ENCODE measurements around the gene COG8.
"Not testable (repeated sequence)": the region's sequence is repeated elsewhere in the genome, so short reads cannot be mapped to it uniquely, and the experiment has no call there.

Gene COG8, protein sequence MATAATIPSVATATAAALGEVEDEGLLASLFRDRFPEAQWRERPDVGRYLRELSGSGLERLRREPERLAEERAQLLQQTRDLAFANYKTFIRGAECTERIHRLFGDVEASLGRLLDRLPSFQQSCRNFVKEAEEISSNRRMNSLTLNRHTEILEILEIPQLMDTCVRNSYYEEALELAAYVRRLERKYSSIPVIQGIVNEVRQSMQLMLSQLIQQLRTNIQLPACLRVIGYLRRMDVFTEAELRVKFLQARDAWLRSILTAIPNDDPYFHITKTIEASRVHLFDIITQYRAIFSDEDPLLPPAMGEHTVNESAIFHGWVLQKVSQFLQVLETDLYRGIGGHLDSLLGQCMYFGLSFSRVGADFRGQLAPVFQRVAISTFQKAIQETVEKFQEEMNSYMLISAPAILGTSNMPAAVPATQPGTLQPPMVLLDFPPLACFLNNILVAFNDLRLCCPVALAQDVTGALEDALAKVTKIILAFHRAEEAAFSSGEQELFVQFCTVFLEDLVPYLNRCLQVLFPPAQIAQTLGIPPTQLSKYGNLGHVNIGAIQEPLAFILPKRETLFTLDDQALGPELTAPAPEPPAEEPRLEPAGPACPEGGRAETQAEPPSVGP

DNA sequence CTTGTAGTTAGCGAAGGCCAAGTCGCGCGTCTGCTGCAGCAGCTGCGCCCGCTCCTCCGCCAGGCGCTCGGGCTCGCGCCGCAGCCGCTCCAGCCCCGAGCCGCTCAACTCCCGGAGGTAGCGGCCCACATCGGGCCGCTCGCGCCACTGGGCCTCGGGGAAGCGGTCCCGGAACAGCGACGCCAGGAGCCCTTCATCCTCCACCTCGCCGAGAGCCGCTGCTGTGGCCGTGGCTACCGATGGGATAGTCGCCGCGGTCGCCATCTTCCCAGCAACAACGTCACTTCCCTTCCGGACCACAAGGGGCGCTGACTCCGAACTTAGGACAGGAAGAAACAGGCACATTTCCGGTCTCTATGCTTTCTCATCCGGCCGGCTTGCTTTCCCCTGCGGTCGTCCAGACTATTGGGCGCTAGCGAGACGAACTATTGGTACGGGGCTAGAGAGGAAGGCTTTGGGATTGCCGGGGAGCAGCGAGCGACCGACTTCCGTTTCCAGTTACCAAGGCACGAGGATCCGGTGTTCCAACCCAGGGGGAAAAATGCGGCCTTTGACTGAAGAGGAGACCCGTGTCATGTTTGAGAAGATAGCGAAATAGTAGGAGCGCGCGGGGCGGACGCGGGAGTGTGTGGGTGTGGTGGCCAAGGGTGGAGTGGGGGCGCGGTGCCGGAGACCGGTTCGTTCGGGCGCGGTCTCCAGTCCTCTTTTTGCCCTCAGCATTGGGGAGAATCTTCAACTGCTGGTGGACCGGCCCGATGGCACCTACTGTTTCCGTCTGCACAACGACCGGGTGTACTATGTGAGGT lies at the start of gene COG8, which contains the start of gene NIP7:
COG8 (minus strand) TSS at position 276 of the 806 bp plus-strand sequence; CDS start at position 264, 12 bp downstream.
NIP7 (plus strand) TSS at position 484 of the 806 bp plus-strand sequence; CDS start at position 542, 58 bp downstream.
- DNase-seq = peak; percentile 99

DNA sequence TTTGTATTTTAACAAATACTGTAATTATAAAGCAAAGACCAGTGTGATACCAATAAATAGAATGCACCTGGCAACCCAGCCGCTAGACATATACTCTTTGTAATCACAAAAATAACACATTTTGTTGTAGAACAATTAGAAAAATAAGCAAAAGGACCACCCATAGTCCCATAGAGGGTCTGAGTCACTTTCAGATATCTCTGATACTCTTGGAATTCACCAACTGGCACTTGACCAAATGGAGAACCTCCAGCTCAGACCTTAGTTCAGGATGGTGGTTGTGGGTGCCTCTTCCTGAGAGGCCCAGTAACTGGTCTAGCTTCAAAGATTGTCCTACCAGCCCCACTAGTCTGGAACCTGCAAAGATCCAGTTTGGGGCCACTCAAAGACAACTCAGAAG lies 47.2 kb upstream of the COG8 start:
- DNase-seq = no peak

GRCh38 chr16:69384974-69385373 lies 45.6 kb upstream of the COG8 start:
- DNase-seq = no peak

- DNase-seq = no peak
Measured at GRCh38 chr16:69382421-69382820, 43.1 kb upstream of the COG8 start.

- DNase-seq = no peak
Measured at GRCh38 chr16:69381231-69381630, 41.9 kb upstream of the COG8 start.

DNA sequence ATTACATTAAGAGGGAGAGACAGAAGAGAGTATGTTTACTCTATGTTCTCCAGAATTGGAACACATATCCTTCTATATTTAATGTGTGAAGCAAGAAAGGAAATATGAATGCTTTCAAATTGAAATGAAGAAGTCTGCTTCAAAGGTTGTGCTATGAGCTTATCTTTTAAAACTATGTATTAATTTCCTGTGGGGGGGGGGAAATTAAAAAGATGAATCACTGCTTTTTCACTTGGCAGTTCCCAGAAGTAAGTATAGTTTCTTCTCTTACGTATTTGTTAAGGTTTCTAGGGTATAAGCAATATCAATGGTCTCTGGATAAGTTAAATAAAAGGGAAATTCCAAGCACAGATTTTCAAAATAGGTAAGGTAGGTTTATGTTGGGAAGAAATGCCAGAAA lies 39.4 kb upstream of the COG8 start:
- DNase-seq = no peak

DNA sequence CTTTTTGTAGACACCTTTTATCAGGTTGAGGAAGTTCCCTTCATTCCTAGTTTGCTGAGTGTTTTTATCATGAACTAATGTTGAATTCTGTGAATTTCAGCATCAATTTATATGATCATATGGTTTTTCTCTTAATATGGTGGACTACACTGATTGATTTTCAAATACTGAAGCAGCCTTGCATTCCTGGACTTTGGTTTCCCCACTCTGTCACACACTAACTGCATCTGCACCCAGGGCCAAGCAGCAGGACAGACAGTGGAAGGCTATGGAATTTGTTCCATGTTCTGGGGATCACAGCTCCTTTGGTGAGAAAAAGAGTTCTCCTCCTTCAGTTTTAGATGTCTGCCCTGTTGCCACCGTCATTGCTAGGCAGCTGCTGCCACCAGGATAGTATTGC lies 38.7 kb upstream of the COG8 start:
- DNase-seq = no peak

- no peak for DNase-seq
Measured at GRCh38 chr16:69376393-69377059, 37.2 kb upstream of the COG8 start.

DNA sequence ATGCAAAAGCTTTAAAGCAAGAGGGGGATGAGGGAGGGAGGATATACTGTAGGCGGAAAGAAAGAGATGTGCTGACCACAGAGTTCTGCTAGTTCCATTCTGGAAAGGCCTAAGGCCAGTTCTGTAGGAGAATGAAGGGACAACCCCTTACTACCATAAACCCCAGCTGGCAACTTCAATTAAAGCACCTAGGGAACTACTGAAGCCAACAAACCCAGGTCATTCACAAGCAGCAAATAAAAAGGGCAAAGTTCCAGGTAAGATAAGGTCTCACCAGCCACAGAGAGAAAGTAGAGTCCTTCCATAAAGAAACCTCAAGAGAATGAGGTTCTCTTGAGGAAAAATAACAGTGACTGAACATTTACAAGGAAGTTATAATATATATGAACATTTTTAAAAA lies 33.7 kb upstream of the COG8 start:
- DNase-seq = no peak

DNA sequence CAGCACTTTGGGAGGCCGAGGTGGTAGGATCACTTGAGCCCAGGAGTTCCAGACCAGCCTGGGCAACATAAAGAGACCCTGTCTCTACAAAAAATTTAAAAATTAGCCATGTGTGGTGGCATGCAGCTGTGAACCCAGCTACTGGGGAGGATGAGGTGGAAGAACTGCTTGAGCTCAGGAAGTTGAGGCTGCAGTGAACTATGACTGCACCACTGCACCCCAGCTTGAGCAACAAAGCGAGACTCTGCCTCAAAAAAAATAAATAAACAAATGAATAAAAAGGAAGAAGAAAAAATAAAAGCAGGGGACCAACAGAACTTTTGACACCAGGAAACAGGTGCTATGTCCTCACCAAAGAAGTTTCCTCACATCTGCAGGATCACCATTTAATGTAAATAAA lies 32.2 kb upstream of the COG8 start:
- no peak for DNase-seq

- no peak for DNase-seq
Measured at GRCh38 chr16:69368866-69369265, 29.5 kb upstream of the COG8 start.

DNA sequence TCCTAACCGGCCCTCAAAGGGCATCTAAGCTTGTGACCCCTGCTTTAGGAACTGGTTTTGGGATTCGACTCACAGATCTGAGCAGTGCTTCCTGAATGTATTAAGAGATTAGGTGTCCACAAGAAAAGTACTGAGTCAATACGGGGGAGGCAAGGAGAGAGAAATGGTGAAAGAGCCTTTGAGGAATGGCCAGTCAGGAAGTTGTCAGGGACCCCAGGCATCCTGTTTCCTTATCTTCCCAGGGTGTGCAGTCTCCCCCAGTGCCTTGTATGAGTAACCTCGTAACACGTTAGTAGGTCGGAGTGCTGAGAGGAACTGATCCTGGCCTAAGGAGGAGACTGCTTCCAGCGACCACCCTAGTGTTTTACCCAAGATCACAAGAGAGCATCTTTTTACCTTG lies 28.6 kb upstream of the COG8 start:
- no peak for DNase-seq

GRCh38 chr16:69366431-69366830 lies 27.1 kb upstream of the COG8 start:
- no peak for DNase-seq

- DNase-seq = no peak
Measured at GRCh38 chr16:69365901-69366300, 26.5 kb upstream of the COG8 start.

DNA sequence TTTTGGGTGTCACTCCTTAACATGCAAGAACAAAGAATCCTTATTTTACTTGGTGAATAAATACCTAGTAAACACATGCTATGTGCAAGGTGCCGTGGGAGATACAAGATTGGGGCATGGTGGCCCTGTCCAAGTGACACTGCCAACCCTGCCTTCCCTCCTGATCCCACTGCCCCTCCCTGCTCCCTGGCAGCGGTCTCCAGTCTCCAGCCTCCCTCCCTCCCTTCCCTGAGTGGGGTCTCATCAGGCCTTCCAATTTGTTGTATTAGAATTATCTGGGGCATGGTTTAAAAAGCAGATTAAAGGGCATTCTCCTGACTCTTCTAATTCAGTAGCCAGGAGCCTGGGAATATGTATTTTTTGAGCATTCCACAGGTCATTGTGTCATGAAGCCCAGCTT lies 24.7 kb upstream of the COG8 start:
- DNase-seq = no peak

GRCh38 chr16:69363281-69363717 lies 23.9 kb upstream of the COG8 start:
- no peak for DNase-seq

DNA sequence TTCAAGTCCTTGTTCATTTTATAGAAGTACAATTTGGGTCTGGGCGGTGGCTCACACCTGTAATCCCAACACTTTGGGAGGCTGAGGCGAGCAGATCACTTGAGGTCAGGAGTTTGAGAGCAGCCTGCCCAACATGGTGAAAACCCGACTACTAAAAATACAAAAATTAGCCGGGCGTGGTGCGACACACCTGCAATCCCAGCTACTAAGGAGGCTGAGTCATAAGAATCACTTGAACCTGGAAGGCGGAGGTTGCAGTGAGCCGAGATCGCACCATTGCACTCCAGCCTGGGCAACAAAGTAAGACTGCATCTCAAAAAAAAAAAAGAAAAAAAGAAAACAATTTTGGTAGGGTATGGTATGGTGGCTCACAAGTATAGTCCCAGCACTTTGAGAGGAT lies 20.7 kb upstream of the COG8 start:
- not testable (repeated sequence) for DNase-seq

GRCh38 chr16:69351309-69352027 lies 12.1 kb upstream of the COG8 start, which contains the start of gene TMED6:
Gene TMED6, minus strand, starts transcription at chr16:69351786. Its CDS starts 33 bp downstream, at chr16:69351753.
- DNase-seq = peak; percentile 65

GRCh38 chr16:69350536-69351133 lies 11.3 kb upstream of the COG8 start:
- DNase-seq = no peak

DNA sequence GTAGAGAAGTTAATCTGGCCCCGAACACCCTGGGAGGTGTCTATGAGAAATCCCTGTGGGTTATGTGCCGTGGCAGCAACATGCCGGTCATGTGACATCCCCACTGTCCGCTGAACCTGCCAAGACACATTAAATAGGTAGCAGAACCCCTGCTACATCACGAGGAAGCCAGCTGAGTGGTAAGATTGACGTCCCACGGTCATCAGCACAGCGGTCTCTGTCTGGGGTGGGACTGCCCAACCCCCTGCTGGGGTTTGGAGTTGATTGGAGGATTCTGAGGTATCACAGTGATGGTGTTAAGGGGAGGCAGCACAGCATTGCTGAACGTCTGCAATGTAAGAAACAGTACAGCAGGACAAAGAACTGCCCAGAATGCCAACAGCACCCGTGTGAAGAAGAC lies 10.2 kb upstream of the COG8 start:
- no peak for DNase-seq

- no peak for DNase-seq
Measured at GRCh38 chr16:69348222-69348621, 8.9 kb upstream of the COG8 start.

- DNase-seq = no peak
Measured at GRCh38 chr16:69346683-69347082, 7.3 kb upstream of the COG8 start.

Data from NCI-H82 (cell line).